T-helper 9 cell (primary cell): Measurements from ENCODE around the gene COPS7A.

Experiments used
- DNase-seq: peaks from one replicate; pipeline ENCODE4 v3.0.0-alpha.2; 2020

Gene COPS7A

DNA sequence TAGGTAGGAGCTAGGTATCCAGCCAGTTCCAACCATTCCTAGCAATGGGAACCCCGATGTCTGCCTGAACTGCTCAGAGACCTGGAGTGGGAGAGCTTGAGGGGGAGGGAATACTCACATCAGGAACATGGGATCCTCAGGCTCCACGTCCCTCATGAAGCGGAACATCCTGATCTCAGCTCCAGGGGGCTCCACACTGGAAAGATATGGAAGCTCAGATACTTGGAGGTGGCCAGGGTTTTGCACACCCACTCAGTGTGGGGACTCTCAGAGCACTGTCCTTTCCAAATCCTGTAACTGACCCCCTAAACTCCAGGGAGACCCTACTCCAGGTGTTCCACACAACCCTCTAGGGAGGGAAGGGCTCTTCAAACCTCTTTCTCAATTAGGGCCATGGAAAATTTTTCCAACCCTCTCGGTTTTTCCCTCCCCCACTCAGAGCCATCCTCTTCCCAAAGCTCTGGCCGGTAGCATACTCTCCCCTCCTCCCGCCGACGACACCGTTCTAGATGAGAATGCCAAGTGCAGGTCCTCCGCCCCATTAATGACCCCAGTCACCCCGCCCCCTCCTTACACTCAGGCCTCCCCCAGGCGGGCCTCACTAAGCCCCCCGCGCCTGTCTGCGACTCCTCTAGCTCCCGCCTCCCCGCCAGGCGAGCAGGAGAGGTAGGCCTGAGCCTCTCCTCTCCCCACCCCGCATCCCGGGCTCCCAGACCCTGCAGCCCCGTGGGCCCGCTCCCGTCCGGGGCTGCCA lies 28.5 kb downstream of the COPS7A start:
- DNase-seq: peak; percentile 13

DNA sequence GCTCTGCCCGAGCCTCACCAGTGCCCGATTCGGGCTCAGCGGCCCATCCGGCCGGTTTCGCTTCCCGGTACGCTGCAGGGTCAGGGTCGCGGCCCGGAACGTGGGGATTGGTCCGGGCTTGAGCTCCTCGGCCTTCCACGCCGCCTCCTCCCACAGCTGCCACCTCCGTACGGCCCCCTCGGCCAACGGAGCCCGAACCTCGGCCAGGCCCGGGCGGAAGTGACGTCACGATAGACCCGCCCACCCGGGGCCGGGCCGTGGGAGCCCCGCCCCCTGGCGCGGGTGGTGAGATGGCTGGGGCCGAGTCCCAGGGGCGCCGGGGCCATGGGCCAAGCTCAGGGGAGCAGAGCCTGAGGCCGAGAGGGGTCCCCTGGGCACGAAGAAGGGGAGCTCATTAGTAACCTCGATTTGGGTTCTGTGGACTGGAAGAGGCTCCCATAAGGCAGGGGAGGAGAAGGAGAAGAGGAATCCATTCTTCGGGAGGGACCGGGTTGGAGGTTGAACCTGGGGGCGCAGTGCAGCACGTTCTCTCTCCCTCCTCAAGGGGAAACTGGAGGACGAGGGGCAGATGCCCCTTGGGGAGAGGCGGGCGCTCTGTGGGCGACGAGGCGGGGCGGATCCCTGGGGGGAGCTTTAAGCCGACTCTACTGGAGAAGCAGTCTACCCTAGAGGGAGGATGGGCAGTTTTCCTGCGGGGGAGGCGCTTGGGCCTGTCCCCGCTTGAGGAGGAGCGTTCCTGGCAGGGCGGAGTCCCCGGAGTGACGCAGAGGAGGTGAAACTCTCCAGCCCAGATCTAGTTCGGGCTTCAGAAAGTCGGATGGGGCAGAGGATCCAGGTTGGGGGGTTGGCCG lies 29.3 kb downstream of the COPS7A start, which contains the start of gene MLF2:
MLF2 (minus strand) TSS at position 221 of the 851 bp plus-strand sequence. CDS start 807 bp downstream, outside the sequence.
- DNase-seq: peak; percentile 97

DNA sequence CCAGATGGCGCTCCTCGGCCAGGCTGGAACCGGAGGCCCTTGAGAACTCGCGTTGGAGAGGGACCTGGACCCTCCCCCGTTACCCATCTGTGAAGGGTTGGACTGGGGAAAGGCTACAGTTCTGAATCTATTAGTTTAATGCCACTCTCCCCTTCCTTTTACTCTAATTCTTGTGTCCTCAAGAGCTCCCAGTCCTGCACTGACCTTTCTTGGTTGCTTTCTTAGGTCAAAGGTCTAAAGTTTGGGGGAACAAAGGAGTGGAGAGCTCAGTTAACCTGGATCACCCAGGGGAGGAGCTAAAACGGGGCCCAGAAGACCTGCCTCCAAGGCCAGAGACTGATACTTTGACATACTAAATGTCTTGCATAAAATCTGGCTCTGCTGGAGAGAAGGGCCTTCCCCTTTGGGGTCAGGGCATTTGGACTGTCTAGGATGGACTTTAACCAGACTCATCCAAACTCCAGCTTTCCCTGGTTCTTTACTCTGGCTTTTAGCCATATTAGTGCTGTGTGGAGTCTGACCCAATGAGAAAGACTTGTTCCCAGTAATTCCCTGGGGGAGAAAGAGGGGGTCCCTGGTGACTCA lies 30.0 kb downstream of the COPS7A start:
- DNase-seq: no peak

DNA sequence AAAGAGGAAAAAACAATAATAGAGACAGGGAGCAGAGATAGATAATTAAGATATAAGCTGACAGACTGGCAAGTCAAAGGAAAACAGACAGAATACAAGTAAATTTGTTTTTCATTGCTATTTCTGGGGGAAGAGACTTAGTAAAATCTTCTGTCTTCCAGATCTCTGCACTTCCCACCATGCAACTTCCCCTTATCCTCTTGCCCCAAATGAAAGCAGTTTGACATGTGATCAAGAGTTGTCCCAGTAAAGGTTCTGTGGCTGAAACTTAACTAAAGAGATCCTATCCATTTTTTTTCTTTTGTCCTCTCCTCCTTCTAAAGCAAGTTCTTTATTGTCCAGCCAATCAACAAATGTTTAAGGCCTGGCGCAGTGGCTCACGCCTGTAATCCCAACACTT lies 30.6 kb downstream of the COPS7A start:
- DNase-seq: no peak

DNA sequence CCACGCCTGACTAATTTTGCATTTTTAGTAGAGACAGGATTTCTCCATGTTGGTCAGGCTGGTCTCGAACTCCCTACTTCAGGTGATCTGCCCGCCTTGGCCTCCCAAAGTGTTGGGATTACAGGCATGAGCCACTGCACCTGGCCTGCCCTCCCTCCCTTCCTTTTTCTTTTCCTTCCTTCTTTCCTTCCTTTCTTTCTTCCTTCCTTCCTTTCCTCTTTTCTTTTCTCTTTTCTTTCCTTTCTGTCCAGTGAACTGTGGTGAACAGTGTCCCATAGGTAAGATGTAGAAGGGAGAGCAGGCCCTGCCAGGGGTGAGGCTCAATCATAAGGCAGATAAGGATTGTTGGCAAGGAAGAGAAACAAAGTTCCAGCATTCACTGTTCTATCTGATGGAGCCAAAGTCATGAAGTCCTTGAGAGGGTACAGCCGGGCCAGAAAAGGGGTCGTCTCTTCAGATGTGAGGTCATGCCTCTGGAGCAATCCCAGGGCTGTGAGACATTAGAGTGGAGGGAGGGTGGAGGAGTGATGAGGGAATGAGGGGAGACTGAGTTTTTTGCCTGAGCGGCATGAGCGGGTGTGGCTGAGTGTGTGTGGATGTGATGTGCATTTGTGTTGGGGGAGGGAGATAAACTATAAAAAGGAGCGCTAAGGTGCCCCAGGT lies 33.3 kb downstream of the COPS7A start:
- DNase-seq: no peak

DNA sequence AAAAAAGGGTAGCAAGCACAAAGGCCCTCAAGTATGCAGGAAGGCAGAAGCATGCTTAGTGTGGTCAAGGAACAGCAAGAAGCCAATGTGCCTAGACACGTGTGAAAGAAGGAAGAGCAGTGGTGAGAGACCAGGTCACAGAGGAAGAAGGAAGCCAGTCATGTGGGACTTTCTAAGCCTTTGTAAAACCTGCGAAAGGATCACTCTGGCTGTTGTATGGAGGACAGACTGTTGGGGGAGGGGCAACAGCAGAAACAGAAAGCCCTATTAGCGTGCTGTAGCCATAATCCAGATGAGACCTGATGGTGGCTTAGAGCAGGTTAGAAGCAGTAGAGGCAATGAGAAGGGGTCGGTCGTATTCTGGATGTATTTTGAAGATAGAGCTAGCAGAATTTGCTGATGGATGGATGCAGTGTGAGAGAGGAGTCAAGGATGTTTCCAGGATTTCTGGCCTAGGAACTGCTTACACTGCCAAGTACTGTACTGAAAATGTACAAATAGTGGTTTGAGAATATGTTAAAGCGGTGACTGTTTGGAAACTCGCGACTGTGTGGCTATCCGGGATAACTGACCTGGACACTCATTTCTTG lies 34.8 kb downstream of the COPS7A start:
- no peak for DNase-seq

DNA sequence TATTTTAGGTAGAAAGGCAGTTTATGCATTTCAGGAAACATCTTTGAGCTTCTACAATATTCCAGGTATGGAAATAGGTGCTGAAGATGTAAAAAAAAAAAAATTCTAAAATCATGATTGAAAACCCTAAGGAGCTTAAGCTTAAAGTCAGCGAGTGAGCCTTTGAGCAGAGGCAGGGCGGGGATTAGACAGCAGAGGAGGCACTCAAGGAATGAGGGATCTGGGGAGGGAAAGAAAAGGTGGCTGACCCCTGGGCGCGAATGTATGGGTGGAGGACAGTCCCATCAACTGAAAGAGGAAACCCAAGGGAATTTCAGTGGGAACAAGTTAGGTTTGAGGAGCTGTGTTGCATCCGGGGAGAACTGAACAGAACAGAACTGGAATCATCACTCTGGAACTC lies 35.9 kb downstream of the COPS7A start:
- DNase-seq: no peak

DNA sequence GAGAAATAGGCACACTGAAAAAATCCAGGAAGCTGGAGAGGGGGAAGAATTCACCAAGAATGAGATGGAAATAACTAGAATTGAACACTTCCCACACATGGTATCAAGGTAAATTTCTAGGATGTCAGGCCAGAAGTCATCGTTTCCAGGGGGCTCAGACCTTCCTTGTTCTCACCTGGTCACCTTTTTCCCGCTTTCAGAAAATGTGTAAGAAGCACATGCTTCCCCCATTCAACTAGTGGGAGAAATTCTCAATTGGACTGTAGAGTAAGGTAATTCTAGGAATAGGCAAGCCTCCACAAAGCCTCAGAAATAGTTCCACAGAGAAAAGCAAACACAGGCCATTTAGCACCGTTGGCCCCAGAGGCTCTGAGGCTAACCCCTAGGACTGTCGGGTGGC lies 39.5 kb downstream of the COPS7A start:
- DNase-seq: no peak

DNA sequence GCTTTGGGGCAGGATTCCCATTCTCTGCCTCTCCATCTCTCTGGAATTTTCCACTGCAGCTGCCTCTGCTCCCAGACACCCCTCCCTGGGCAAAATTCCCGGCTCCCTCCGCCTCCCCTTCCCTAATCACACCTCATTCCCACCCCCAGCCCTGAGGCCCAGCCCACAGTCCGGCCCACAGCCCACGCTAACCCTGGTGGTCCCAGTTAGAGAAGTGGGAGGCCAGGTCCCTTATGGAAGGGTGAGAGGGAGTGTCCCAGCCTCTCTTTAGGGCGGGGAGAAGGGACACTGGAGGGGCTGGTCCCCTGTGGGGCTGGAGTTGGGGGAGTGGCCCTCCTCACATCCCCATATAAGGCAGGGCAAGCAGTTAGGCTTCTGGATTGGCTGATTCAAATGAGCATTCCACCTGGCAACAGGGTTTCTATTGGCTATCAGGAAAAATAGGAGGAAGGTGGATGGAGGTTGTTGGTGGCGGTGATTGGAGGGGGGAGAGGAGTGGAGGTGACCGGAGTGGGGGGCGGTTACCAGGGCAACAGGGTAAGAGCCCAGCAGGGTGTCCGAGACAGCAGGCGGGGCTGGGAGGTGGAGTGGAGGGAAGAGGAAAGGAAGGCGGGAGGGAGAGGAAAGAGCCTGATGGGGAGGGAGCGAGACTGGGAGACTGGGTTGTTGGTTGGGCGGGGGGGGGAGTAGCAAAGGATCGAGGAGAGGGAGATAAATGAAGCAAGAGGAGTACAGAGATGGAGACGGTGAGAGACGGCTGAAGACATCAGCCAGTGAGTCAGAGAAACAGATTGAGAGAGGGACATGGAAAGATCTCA lies 40.4 kb downstream of the COPS7A start:
- DNase-seq: peak; percentile 24

DNA sequence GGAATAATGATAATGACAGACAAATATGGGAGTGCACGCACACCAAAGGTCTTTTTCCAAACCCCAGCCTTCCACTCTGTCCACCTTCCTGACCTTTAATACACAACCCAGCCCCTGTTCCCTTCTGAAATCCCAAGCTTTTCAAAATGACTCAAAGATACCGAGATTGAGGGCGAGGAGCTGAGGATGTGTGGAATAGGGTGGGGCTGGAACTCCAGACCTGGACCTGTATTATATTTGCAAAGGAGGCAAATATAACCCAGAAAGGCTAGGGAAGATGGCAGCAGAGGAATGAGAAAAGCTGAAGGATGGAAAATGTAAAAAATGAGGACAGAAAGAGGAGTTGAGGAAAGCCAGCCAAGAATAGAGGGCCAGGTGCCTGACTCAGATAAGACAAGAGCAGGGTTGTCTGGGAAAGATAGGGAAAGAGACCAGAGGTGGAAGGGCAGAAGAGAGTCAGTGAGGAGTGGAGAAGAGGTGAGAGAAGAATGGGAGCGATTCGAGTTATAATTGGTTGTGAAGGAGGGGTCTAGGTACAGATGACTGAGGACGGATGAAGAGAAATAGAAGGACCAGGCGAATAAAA lies 41.3 kb downstream of the COPS7A start:
- DNase-seq: no peak

DNA sequence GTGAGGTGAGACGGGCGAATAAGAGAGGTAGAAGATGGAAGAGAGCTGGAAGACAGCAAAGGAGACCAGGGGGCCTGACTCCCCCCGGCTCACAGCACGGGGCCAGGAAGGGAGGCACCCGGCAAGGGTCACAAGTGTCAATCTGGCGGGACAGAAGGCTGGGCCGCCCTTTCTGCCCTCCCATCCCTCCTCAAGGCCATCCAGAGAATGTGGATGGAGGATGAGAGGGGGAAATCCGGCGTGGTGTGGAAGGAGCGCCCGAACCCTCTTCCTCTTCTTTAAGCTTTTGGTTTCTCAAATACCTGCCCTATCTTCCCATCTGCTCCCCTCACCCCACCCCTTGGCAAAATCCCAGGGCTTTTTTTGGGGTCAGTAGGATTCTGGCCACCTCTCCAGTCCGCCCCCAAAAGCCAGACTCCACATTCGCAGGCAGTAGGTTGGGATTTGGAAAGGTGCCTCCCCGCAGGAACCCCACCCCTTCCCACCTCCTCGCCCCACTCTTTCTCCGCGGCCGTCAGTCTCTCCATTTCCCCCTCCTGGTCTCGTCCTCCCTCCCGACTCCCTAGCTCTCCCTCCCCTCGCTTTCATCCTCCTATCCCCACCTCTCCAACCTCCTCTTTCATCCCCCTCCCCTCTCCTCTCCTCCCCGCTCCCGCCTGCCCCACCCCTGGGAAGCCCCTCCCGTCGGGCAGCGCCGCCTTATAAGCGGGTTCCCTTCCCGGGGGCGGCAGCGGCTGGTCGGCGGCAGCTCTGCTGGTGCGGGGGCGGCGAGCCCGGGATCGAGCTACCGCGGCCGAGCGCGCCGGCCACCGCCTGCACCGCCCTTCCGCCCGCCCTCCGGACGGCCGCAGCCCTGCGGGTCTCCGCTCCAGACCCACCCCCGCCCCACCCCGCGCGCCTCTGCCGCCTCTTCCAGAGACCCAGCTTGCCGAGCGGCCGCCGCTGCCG lies 42.1 kb downstream of the COPS7A start, which contains the start of gene PTMS:
PTMS (plus strand) TSS at position 730 of the 948 bp plus-strand sequence. CDS start 343 bp downstream, outside the sequence.
- DNase-seq: no peak

DNA sequence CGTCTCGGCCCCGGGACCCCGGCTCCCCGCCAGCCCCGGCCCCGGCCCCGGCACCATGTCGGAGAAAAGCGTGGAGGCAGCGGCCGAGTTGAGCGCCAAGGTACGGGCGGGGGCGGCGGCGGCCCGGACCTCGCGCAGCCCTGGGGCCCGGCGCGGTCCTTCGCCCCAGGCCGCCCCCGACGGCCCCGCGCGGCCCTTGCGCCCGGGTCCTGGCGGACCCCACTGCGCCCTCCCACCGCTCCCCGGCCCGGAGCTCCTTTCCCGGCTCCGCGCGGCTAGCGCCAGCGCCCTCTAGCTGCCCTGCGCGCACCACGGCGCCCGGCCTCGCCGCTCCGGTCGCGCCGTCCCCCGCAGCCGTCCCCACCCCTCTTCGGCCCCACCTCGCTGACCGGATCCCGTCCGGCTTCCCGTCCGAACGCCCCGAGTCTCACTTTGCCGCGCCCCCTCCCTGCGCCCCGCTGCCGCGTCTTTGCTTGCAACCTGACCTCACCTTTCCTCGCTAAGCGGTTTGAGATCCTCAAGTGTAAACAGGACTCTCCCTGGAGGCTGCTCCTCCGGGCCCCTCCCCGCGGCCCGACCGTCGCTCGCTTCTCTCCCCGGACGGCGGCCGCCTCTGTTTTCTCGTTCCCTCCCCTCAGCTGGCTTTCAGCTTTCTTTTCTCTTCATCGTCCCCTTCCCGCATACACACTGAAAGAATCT lies 43.0 kb downstream of the COPS7A start:
- peak; percentile 52 for DNase-seq

DNA sequence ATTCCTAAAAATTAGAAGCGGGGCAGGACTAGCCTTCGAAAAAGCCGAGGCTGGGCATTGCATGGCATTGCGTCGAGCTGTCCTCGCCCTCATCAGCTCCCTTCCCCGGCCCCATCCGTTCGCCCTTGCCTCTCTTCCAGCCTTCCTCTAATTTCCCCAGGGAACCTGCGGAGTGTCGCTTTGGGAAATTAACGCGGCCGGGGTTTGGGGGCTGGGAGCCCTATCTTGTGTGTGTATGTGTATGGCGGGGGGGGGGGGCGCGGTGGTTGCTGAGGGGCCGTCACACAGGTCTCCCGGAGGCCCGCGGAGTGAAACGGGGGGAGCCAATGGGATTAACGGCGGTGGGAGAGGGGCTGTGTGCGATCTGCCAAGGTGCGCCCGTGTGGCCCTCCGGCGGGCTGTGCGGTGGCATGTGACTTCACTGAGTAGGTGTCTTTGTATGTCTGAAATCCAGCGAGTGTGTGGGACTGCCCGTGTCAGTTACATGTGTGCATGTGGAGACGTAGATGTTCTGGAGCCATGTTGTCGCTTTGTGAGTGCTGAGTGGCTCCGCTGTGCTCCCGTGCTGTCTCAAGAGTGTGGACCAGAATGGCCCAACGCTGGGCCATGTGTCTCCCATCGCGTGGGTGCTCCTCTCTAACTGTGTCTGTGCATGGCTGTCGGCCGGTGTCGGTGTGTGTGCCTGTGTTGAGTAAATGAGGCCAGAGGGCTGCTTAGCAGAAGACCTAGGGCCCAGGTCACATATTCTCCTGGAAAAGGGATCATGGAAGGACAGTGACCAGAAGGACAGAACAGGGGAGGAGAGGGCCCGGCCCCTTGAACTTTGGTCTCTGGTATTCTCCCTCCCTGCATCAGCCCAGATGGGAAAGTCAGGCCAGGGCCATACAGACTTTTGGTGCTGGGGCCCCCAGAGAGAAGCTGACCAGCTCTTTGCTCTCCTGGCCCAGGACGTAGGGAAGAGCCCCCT lies 43.8 kb downstream of the COPS7A start:
- no peak for DNase-seq

DNA sequence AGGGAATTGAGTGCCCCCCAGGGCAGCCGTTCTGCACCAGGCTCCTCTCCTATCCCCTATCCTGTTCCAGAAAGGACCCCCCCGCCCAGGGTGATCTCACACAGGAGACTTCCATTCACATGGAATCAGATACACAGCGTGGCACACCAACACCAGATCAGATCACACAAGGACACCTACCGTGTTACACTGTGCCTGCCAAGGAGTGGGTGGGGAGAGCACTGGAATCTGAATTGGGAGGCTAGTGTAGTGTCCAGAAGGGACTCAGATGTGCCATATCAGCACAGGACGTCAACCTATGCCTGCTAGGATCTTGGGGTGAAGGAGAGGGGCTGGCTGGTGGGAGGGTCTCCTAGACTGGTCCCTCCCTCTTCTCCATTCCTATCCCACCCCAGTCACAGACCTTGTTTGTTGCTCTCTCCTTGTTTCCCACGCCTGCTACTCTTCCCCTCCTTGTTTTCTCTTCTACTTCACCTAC lies 44.6 kb downstream of the COPS7A start:
- DNase-seq: no peak

DNA sequence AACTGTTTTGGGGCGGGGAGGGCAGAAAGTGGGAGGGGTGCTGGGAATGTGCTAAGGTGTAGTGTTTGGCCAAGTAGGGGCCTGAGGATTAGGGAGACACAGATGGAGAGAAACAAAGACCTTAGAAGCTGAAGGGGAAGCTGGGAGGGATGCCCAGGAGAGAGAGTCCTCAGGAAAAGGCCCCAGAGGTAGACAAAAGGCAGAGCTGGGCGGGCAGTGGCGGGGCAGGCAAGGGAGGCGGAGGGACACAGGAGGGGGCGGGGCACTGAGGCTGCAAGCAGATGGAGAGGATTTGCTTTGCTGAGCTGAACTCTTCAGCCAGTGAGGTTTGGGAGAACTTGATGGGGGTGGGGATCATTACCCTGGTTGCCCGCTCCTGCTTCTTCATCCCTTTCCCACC lies 45.1 kb downstream of the COPS7A start:
- no peak for DNase-seq

DNA sequence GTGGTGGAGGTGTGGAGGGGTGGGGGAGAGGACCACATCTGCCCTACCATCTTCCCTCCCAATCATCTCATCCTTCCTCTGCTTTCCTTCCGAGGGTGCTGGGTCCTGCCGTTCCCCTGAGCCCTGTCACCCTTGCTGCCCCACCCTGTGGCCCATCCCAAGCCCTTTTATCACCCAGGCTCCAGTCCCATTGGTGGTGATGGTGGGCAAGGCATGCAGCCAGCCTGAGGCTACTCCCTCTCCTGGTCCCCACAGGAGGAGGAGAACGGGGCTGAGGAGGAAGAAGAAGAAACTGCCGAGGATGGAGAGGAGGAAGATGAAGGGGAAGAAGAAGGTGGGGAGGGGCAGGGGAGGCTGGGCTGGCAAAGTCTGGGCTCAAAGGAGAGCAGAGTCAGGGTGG lies 45.8 kb downstream of the COPS7A start:
- no peak for DNase-seq

DNA sequence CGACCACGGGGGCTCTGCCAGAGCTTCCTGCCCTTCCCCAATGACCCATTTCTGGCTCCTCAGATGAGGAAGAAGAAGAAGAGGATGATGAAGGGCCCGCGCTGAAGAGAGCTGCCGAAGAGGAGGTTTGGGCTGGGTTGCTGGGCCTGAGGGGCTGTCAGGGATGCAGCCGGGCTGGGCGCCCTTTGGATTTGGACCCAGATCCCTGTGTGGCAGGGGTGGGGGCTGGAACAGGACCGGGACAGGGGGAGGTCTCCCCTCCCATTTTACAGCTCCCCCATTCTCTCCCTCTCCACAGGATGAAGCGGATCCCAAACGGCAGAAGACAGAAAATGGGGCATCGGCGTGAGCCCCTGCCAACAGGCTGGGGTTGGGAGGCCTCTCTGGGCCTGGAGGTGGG lies 46.2 kb downstream of the COPS7A start:
- DNase-seq: no peak

DNA sequence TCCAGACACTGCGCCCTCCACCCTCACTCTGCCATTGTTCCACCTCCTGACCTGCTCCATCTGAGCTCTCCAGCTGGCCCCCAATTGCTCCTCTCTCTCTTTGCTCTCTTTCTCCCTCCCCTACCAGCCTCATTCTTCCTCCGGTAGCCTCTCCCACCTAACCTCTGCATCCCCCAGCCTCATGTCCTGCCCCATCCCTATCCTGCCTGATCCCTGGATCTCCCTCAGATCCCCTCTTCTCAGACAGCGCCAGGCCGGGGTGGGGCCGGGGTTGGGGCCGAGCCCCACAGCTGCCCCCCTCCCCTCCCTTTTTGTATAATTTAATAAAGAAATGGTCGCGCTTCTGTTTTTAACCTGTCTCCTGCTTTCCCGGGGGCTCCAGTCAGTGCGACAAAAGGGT lies 46.8 kb downstream of the COPS7A start:
- no peak for DNase-seq
